C4-2B (cell line): ENCODE measurements around the gene ABCA6.

Source experiments
- CTCF ChIP-seq: fragments of 450-650 bp; conservative IDR thresholded peaks from 2 replicates; pipeline ENCODE4 v1.5.1; 2017; ENCODE audit warnings: mild to moderate bottlenecking
- ZFX ChIP-seq: fragments of 450-650 bp; IDR thresholded peaks from 2 replicates; pipeline ENCODE4 v1.6.1; 2017

- TF ChIP-seq CTCF (no peak), ZFX (no peak)
These were observed 72.4 kb downstream of the ABCA6 start for GRCh38 chr17:69069226-69069750.
